ENCODE results near the gene RPS21. TPM values are rescaled to one million over a fixed set of nuclear protein-coding genes. Genes with fewer than 3 reads are reported as not detected.
A peak's percentile ranks its signal among the peaks of the same experiment; 100 is the strongest.

RPS21 gene
- total and polyA plus RNA-seq, 2 of the 13 experiments (the other 11 are each of a cell fraction or from before 2014, with no cell fraction given), result 2,647 to 11,063 TPM

GRCh38 chr20:62382306-62383198 is 4.4 kb upstream of the RPS21 start (continued):
- TF ChIP-seq SKI (IDR thresholded peaks at IDR 0.05; ENCODE audit: partially characterized antibody) (peak; percentile 39), U2AF2 (IDR thresholded peaks at IDR 0.05; ENCODE audit: low read depth, low read length) (no peak), HNRNPUL1 (IDR thresholded peaks at IDR 0.05; ENCODE audit: low read depth, low read length) (no peak), MTF2 (CRISPR knock-in tag; IDR thresholded peaks at IDR 0.05; ENCODE audit: borderline replicate concordance) (no peak), MATR3 (CRISPR knock-in tag; IDR thresholded peaks at IDR 0.05) (no peak), ZNF30 (CRISPR knock-in tag; IDR thresholded peaks at IDR 0.05) (no peak), ZNF501 (CRISPR knock-in tag; IDR thresholded peaks at IDR 0.05) (peak; percentile 77; the same call in 1 of the 2 replicates), RERE (CRISPR knock-in tag; IDR thresholded peaks at IDR 0.05; ENCODE audit: low read depth) (no peak), EEA1 (CRISPR knock-in tag; IDR thresholded peaks at IDR 0.05; ENCODE audit: borderline replicate concordance) (no peak), KLF9 (CRISPR knock-in tag; IDR thresholded peaks at IDR 0.05; ENCODE audit: low read depth) (0 out of 2 replicates have a peak, but pooled peaks have one; percentile 56), SOX6 (IDR thresholded peaks at IDR 0.05) (no peak), SOX6 (CRISPR knock-in tag; IDR thresholded peaks at IDR 0.05) (peak; percentile 65; the same call in 1 of the 2 replicates), CBX2 (IDR thresholded peaks at IDR 0.05; ENCODE audit: low read depth, low read length) (no peak), CBX2 (CRISPR knock-in tag; IDR thresholded peaks at IDR 0.05; ENCODE audit: low read depth) (no peak), ZSCAN12 (CRISPR knock-in tag; IDR thresholded peaks at IDR 0.05) (no peak), ZNF704 (CRISPR knock-in tag; IDR thresholded peaks at IDR 0.05; ENCODE audit: borderline replicate concordance) (peak; percentile 93; the same call in 1 of the 2 replicates), AHDC1 (CRISPR knock-in tag; IDR thresholded peaks at IDR 0.05; ENCODE audit: borderline replicate concordance) (no peak)

All from HepG2 (cell line).